Type B pancreatic cell (in vitro differentiated cells): ENCODE data around the gene DGAT2. TPM values are rescaled to one million over a fixed set of nuclear protein-coding genes. Genes with fewer than 3 reads are reported as not detected.
A peak's percentile ranks its signal among the peaks of the same experiment; 100 is the strongest.

Source experiments
- DNase-seq: peaks from one replicate; pipeline ENCODE4 v3.0.0; 2021; ENCODE audit warnings: mixed read lengths; ENCODE audit not compliant: unreplicated experiment; ENCODE audit errors: extremely low spot score
- H3K27ac Mint-ChIP-seq: 2 replicates; pipeline ENCODE4 v1.8.0; 2021; ENCODE audit warnings: mild to moderate bottlenecking, mixed read lengths
- H3K27me3 Mint-ChIP-seq: 2 replicates; pipeline ENCODE4 v1.8.0; 2021; ENCODE audit warnings: mixed read lengths
- H3K36me3 Mint-ChIP-seq: 2 replicates; pipeline ENCODE4 v1.8.0; 2021; ENCODE audit warnings: mixed read lengths
- H3K4me1 Mint-ChIP-seq: one replicate; pipeline ENCODE4 v1.8.0; 2021; ENCODE audit warnings: mixed read lengths; ENCODE audit not compliant: unreplicated experiment
- H3K4me3 Mint-ChIP-seq: 2 replicates; pipeline ENCODE4 v1.8.0; 2021; ENCODE audit warnings: mild to moderate bottlenecking, mixed read lengths
- H3K9me3 Mint-ChIP-seq: 2 replicates; pipeline ENCODE4 v1.8.0; 2021; ENCODE audit warnings: mixed read lengths
- CTCF ChIP-seq: fragments of 200-600 bp; sonication (generic); conservative IDR thresholded peaks from 2 replicates; pipeline ENCODE4 v1.5.0; 2021; ENCODE audit warnings: antibody characterized with exemption, mild to moderate bottlenecking
- total RNA-seq: library from RNA; stranded (reverse); gene quantifications from 2 replicates; pipeline ENCODE4 v1.2.1, GENCODE V29; 2021; ENCODE audit warnings: low replicate concordance

The DGAT2 gene
- total RNA-seq, 1 donor from 2014 or later, result 5.9 TPM

DNA sequence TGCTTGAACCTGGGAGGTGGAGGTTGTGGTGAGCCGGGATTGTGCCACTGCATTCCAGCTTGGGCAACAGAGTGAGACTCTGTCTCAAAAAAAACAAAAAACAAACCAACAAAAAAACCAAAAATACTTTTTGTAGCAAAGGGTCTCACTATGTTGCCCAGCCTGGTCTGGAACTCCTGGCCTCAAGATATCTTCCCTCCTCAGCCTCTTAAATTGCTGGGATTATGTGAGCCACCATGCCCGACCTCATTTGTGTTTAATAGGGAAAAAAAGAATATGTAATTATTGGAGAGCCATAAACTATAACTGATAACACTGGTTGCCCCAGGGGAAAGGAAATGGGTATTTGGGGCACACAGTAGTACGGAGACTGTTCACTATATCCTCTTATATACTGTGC lies 66.2 kb downstream of the DGAT2 start:
- no peaks in the 10 kb centered on the region for H3K27me3 Mint-ChIP-seq
- no peak for DNase-seq
- no peaks in the 10 kb centered on the region for H3K9me3 Mint-ChIP-seq
- no peak for TF ChIP-seq CTCF
- H3K36me3 Mint-ChIP-seq, result peaks cover 13% of the 10 kb centered on the region
- H3K4me1 Mint-ChIP-seq, result peaks cover 5% of the 10 kb centered on the region
- H3K4me3 Mint-ChIP-seq, result no peak overlapping the region
- no peak overlapping the region for H3K27ac Mint-ChIP-seq

- peaks cover 11% of the 10 kb centered on the region for H3K36me3 Mint-ChIP-seq
- DNase-seq, result no peak
- H3K4me3 Mint-ChIP-seq, result no peak overlapping the region
- H3K9me3 Mint-ChIP-seq, result no peaks in the 10 kb centered on the region
- peaks cover 13% of the 10 kb centered on the region for H3K4me1 Mint-ChIP-seq
- H3K27me3 Mint-ChIP-seq, result no peaks in the 10 kb centered on the region
- TF ChIP-seq CTCF, result no peak
- H3K27ac Mint-ChIP-seq, result no peak overlapping the region
Measured at GRCh38 chr11:75836417-75836816, 67.8 kb downstream of the DGAT2 start.

DNA sequence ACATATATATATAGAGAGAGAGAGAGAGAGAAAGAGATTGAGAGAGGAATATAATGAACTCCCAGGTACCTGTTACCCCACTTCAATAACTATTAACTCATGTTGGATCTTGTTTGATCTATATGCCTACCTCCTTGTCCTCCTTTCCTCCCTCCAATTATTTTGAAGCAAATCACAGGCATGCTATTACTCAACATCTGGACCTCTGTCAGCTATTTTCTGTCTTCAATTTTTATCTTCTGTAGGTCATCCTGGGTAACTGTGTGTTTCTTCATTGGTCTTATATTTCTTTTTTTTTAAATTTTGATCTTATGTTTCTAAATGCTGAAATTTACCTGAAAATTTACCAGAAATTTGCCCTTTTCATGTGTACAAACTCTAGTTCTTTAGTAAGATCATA lies 71.3 kb downstream of the DGAT2 start:
- H3K4me1 Mint-ChIP-seq, result peaks cover 13% of the 10 kb centered on the region
- TF ChIP-seq CTCF, result no peak
- H3K27ac Mint-ChIP-seq, result peak overlapping the region; percentile 9
- no peaks in the 10 kb centered on the region for H3K27me3 Mint-ChIP-seq
- H3K9me3 Mint-ChIP-seq, result no peaks in the 10 kb centered on the region
- no peak for DNase-seq
- no peak overlapping the region for H3K4me3 Mint-ChIP-seq
- H3K36me3 Mint-ChIP-seq, result peaks cover 12% of the 10 kb centered on the region

GRCh38 chr11:75840522-75840921 lies 71.9 kb downstream of the DGAT2 start:
- Mint-ChIP-seq H3K36me3 (peaks cover 19% of the 10 kb centered on the region), H3K27me3 (no peaks in the 10 kb centered on the region), H3K27ac (peak overlapping the region; percentile 9), H3K4me3 (no peak overlapping the region), H3K9me3 (no peaks in the 10 kb centered on the region), H3K4me1 (peaks cover 13% of the 10 kb centered on the region)
- no peak for DNase-seq
- no peak for TF ChIP-seq CTCF

- Mint-ChIP-seq H3K4me3 (peak overlapping the region; percentile 31), H3K9me3 (no peaks in the 10 kb centered on the region), H3K27ac (peak overlapping the region; percentile 55), H3K27me3 (no peaks in the 10 kb centered on the region), H3K4me1 (peaks cover 13% of the 10 kb centered on the region), H3K36me3 (peaks cover 22% of the 10 kb centered on the region)
- TF ChIP-seq CTCF, result no peak
- DNase-seq, result no peak
Measured at GRCh38 chr11:75841739-75842138, 73.2 kb downstream of the DGAT2 start.

DNA sequence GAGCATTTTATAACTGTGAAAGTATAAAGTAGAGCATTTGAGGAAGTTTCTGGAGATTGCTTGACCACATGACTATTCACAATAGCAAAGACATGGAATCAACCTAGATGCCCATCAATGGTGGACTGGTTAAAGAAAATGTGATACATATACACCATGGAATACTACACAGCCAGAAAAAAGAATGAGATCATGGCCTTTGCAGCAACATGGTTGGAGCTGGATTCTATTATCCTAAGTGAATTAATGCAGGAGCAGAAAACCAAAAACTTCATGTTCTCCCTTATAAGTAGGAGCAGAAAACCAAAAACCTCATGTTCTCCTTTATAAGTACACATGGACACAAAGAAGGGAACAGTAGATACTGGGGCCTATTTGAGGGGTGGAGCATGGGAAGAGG lies 76.7 kb downstream of the DGAT2 start:
- H3K27ac Mint-ChIP-seq, result no peak overlapping the region
- DNase-seq, result no peak
- H3K27me3 Mint-ChIP-seq, result no peaks in the 10 kb centered on the region
- H3K9me3 Mint-ChIP-seq, result no peaks in the 10 kb centered on the region
- no peak for TF ChIP-seq CTCF
- peaks cover 17% of the 10 kb centered on the region for H3K36me3 Mint-ChIP-seq
- H3K4me3 Mint-ChIP-seq, result no peak overlapping the region
- peaks cover 11% of the 10 kb centered on the region for H3K4me1 Mint-ChIP-seq
